GM23338 (cell line): ENCODE measurements around the gene TRDN. TPM values are rescaled to one million over a fixed set of nuclear protein-coding genes. Genes with fewer than 3 reads are reported as not detected.

ENCODE experiments used
- ATAC-seq: fragments of 200-7000 bp; cut with Tn5 transposase; 3 replicates; pipeline ENCODE4 v1.9.1; 2020
- DNase-seq: peaks from one replicate; pipeline ENCODE4 v3.0.0-alpha.2; 2015; ENCODE audit warnings: low spot score
- H2AFZ ChIP-seq: fragments of 200-600 bp; sonication (generic); 2 replicates; pipeline ENCODE4 v1.8.0; 2016; ENCODE audit warnings: antibody characterized with exemption, mild to moderate bottlenecking, moderate library complexity
- H3F3A ChIP-seq: fragments of 200-600 bp; sonication (generic); replicated peaks from 2 replicates; pipeline ENCODE4 v1.8.0; 2017; ENCODE audit warnings: antibody characterized with exemption, mixed run types, low read depth
- H3K27ac ChIP-seq: fragments of 200-600 bp; sonication (generic); 2 replicates; pipeline ENCODE4 v1.6.1; 2016; ENCODE audit warnings: low read depth
- H3K27me3 ChIP-seq: fragments of 200-600 bp; sonication (generic); 2 replicates; pipeline ENCODE4 v1.8.0; 2016; ENCODE audit warnings: mild to moderate bottlenecking, mixed run types, moderate library complexity; ENCODE audit not compliant: insufficient read depth
- H3K36me3 ChIP-seq: fragments of 200-600 bp; sonication (generic); 2 replicates; pipeline ENCODE4 v1.8.0; 2016; ENCODE audit warnings: mild to moderate bottlenecking; ENCODE audit not compliant: insufficient read depth
- H3K4me1 ChIP-seq: fragments of 200-600 bp; sonication (generic); 2 replicates; pipeline ENCODE4 v1.8.0; 2016; ENCODE audit warnings: mild to moderate bottlenecking, moderate library complexity; ENCODE audit not compliant: insufficient read depth
- H3K4me2 ChIP-seq: fragments of 200-600 bp; sonication (generic); 2 replicates; pipeline ENCODE4 v1.7.1; 2017; ENCODE audit warnings: mixed run types
- H3K4me3 ChIP-seq: fragments of 200-600 bp; sonication (generic); 2 replicates; pipeline ENCODE4 v1.6.1; 2016; ENCODE audit warnings: mixed run types
- H3K79me2 ChIP-seq: fragments of 200-600 bp; sonication (generic); replicated peaks from 2 replicates; pipeline ENCODE4 v1.8.0; 2017; ENCODE audit warnings: mild to moderate bottlenecking; ENCODE audit not compliant: insufficient read depth
- H3K9me2 ChIP-seq: fragments of 200-600 bp; sonication (generic); 2 replicates; pipeline ENCODE4 v1.8.0; 2017; ENCODE audit not compliant: insufficient read depth
- H4K20me1 ChIP-seq: fragments of 200-600 bp; sonication (generic); replicated peaks from 2 replicates; pipeline ENCODE4 v1.8.0; 2017; ENCODE audit warnings: mild to moderate bottlenecking; ENCODE audit not compliant: insufficient read depth
- H3K27ac Mint-ChIP-seq: 2 replicates; pipeline ENCODE4 v1.8.0; 2020; ENCODE audit warnings: inconsistent platforms, mild to moderate bottlenecking, moderate library complexity, mixed read lengths
- H3K27me3 Mint-ChIP-seq: 3 replicates; pipeline ENCODE4 v1.8.0; 2022; ENCODE audit warnings: low read depth, mild to moderate bottlenecking, moderate library complexity, mixed read lengths, inconsistent platforms; ENCODE audit not compliant: insufficient read depth, poor library complexity
- H3K36me3 Mint-ChIP-seq: 3 replicates; pipeline ENCODE4 v1.8.0; 2021; ENCODE audit warnings: low read depth, mild to moderate bottlenecking, inconsistent platforms, moderate library complexity, mixed read lengths
- H3K4me1 Mint-ChIP-seq: 3 replicates; pipeline ENCODE4 v1.8.0; 2020; ENCODE audit warnings: mild to moderate bottlenecking, inconsistent platforms, mixed read lengths
- H3K4me3 Mint-ChIP-seq: 3 replicates; pipeline ENCODE4 v1.8.0; 2021; ENCODE audit warnings: moderate library complexity, mild to moderate bottlenecking, inconsistent platforms, mixed read lengths
- H3K9me3 Mint-ChIP-seq: 3 replicates; pipeline ENCODE4 v1.8.0; 2020; ENCODE audit warnings: moderate library complexity, mild to moderate bottlenecking, inconsistent platforms, mixed read lengths
- CTCF ChIP-seq, 2 experiments: fragments of 200-600 bp in 1 of 2; sonication (generic) in 1 of 2; conservative IDR thresholded peaks; 2 replicates each; pipeline versions ENCODE4 v1.5.1 to v1.6.1; 2016 to 2017; ENCODE audit warnings: antibody characterized with exemption in 2 of 2, low read depth in 2 of 2, mild to moderate bottlenecking in 2 of 2, moderate library complexity in 1 of 2
- ETS1 ChIP-seq: IDR thresholded peaks from 2 replicates; pipeline ENCODE4 v1.6.1; 2016; ENCODE audit warnings: antibody characterized with exemption
- EZH2 ChIP-seq: fragments of 200-600 bp; sonication (generic); IDR thresholded peaks from one replicate; pipeline ENCODE4 v1.8.0; 2017; ENCODE audit warnings: antibody characterized with exemption, mild to moderate bottlenecking, low read depth; ENCODE audit not compliant: unreplicated experiment
- POLR2AphosphoS5 ChIP-seq: IDR thresholded peaks from 2 replicates; pipeline ENCODE4 v1.6.1; 2016; ENCODE audit warnings: antibody characterized with exemption, low read depth
- REST ChIP-seq: IDR thresholded peaks from one replicate; pipeline ENCODE4 v1.6.1; 2018; ENCODE audit warnings: antibody characterized with exemption; ENCODE audit not compliant: unreplicated experiment
- ZNF114 ChIP-seq: fragments of 250-450 bp; sonication (Bioruptor Pico); IDR thresholded peaks from 2 replicates; pipeline ENCODE4 v1.5.0; 2020; ENCODE audit warnings: mild to moderate bottlenecking, moderate library complexity
- polyA plus RNA-seq: library from polyadenylated mRNA; unstranded; fragments of >200 nt; fragmentation: Nextera tagmentation; extraction: Ambion mirVana; gene quantifications from 2 replicates; pipeline ENCODE4 v1.2.1, GENCODE V29; 2016
- total RNA-seq: library from RNA; depleted of rRNA; stranded (reverse); fragments of >200 nt; shearing (Covaris generic); gene quantifications from 2 replicates; pipeline ENCODE4 v1.2.3, GENCODE V29; 2014
- TF ChIP-seq, protein P1 (sequence below): fragments of 250-450 bp; sonication (Bioruptor Pico); IDR thresholded peaks from 2 replicates; pipeline ENCODE4 v1.5.0; 2020; ENCODE audit warnings: mild to moderate bottlenecking, moderate library complexity

The TRDN gene
- total and polyA plus RNA-seq, 2 experiments from 2014 or later, result 35.5 to 137 TPM

DNA sequence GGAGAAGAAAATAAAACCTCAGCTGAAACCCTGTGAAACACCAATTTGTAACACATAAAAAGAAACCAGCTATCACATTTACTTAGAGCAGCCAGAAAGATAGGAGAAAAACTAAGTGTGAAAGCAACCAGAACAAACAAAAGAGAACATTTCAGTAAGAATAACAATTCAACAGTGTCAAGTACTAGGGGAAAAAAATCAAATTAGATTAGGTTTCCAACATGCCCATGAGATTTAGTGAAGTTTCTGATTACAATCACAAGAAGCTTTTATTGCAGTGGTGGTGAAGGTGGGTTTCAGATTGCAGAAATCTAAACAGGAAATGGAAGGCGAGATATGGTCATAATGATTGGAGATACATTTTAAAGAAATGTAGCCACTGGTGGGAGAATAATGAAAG lies 22.1 kb upstream of the TRDN start:
- Mint-ChIP-seq H3K27me3 (no peaks in the 10 kb centered on the region), H3K9me3 (no peaks in the 10 kb centered on the region; the same call in 2 of the 3 replicates), H3K27ac (no peak overlapping the region), H3K36me3 (no peaks in the 10 kb centered on the region), H3K4me3 (no peak overlapping the region), H3K4me1 (peaks cover 2% of the 10 kb centered on the region)
- Histone ChIP-seq H3K4me1 (peaks cover 2% of the 10 kb centered on the region; the same call in 1 of the 2 replicates), H3F3A (no peaks in the 10 kb centered on the region), H3K27ac (no peak overlapping the region), H2AFZ (no peak overlapping the region), H3K4me3 (no peak overlapping the region), H3K27me3 (no peaks in the 10 kb centered on the region), H4K20me1 (no peaks in the 10 kb centered on the region), H3K79me2 (no peaks in the 10 kb centered on the region), H3K9me2 (no peaks in the 10 kb centered on the region), H3K36me3 (no peaks in the 10 kb centered on the region), H3K4me2 (no peak overlapping the region)
- DNase-seq (no peak), ATAC-seq (no peak)
- TF ChIP-seq REST (no peak), ZNF114 (CRISPR knock-in tag) (no peak), POLR2AphosphoS5 (no peak), ETS1 (no peak), EZH2 (no peak), CTCF (conservative IDR thresholded peaks at IDR 0.05; ENCODE audit: low read depth in 2 of 2) (no peak)
- TF ChIP-seq, protein P1, sequence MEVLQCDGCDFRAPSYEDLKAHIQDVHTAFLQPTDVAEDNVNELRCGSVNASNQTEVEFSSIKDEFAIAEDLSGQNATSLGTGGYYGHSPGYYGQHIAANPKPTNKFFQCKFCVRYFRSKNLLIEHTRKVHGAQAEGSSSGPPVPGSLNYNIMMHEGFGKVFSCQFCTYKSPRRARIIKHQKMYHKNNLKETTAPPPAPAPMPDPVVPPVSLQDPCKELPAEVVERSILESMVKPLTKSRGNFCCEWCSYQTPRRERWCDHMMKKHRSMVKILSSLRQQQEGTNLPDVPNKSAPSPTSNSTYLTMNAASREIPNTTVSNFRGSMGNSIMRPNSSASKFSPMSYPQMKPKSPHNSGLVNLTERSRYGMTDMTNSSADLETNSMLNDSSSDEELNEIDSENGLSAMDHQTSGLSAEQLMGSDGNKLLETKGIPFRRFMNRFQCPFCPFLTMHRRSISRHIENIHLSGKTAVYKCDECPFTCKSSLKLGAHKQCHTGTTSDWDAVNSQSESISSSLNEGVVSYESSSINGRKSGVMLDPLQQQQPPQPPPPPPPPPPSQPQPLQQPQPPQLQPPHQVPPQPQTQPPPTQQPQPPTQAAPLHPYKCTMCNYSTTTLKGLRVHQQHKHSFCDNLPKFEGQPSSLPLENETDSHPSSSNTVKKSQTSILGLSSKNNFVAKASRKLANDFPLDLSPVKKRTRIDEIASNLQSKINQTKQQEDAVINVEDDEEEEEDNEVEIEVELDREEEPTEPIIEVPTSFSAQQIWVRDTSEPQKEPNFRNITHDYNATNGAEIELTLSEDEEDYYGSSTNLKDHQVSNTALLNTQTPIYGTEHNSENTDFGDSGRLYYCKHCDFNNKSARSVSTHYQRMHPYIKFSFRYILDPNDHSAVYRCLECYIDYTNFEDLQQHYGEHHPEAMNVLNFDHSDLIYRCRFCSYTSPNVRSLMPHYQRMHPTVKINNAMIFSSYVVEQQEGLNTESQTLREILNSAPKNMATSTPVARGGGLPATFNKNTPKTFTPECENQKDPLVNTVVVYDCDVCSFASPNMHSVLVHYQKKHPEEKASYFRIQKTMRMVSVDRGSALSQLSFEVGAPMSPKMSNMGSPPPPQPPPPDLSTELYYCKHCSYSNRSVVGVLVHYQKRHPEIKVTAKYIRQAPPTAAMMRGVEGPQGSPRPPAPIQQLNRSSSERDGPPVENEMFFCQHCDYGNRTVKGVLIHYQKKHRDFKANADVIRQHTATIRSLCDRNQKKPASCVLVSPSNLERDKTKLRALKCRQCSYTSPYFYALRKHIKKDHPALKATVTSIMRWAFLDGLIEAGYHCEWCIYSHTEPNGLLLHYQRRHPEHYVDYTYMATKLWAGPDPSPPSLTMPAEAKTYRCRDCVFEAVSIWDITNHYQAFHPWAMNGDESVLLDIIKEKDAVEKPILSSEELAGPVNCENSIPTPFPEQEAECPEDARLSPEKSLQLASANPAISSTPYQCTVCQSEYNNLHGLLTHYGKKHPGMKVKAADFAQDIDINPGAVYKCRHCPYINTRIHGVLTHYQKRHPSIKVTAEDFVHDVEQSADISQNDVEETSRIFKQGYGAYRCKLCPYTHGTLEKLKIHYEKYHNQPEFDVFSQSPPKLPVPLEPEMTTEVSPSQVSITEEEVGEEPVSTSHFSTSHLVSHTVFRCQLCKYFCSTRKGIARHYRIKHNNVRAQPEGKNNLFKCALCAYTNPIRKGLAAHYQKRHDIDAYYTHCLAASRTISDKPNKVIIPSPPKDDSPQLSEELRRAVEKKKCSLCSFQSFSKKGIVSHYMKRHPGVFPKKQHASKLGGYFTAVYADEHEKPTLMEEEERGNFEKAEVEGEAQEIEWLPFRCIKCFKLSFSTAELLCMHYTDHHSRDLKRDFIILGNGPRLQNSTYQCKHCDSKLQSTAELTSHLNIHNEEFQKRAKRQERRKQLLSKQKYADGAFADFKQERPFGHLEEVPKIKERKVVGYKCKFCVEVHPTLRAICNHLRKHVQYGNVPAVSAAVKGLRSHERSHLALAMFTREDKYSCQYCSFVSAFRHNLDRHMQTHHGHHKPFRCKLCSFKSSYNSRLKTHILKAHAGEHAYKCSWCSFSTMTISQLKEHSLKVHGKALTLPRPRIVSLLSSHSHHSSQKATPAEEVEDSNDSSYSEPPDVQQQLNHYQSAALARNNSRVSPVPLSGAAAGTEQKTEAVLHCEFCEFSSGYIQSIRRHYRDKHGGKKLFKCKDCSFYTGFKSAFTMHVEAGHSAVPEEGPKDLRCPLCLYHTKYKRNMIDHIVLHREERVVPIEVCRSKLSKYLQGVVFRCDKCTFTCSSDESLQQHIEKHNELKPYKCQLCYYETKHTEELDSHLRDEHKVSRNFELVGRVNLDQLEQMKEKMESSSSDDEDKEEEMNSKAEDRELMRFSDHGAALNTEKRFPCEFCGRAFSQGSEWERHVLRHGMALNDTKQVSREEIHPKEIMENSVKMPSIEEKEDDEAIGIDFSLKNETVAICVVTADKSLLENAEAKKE (CRISPR knock-in tag), result no peak
